RWPE1 (cell line): ENCODE measurements around the gene PTPRN2.

Source experiments
- CTCF ChIA-PET: fragments of 350-600 bp; sonication (Branson Sonifier 250); formaldehyde crosslinking; extraction: SDS; loops from one replicate; lab custom pipeline; 2021; lab: Yijun Ruan, JAX
- POLR2A ChIA-PET: fragments of 400-600 bp; formaldehyde crosslinking; extraction: SDS; loops from one replicate; lab custom pipeline; 2020; ENCODE audit warnings: antibody characterized with exemption; ENCODE audit not compliant: low non-redundant PET; lab: Yijun Ruan, JAX
- DNase-seq: peaks from one replicate; pipeline ENCODE4 v3.0.0; 2012; ENCODE audit warnings: low spot score
- H3K27ac ChIP-seq: fragments of 450-650 bp; 2 replicates; pipeline ENCODE4 v1.5.1; 2017
- CTCF ChIP-seq: fragments of 450-650 bp; conservative IDR thresholded peaks from 2 replicates; pipeline ENCODE4 v1.5.1; 2017; ENCODE audit warnings: low read depth, mild to moderate bottlenecking

Gene PTPRN2

GRCh38 chr7:157817944-157818700, 769.5 kb downstream of the PTPRN2 start:
- no peak for TF ChIP-seq CTCF
- CTCF ChIA-PET, result no interaction called here

DNA sequence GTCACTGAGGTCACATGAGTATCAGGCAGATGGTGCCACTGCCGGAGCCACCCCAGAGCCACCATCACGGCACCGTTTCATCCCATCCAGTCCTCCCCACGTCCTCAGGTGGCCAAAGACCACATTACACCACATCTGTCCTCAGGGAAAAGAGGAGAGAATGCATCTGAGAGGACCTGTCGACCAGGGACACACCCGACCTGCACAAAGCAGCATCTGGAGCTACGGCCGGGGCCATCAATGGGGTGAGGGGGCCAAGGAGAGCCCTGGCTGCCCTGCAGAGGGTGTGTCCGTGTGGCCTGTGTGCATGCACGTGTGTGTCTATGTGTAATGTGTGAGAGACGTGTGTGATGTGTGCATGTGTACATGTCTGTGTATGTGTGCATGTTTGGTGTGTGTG, 770.2 kb downstream of the PTPRN2 start:
- no peak for DNase-seq
- TF ChIP-seq CTCF, result no peak
- no peak overlapping the region for H3K27ac ChIP-seq
- ChIA-PET CTCF (no interaction called here), POLR2A (no interaction called here)

More at GRCh38 chr7:157817944-157818700, 769.5 kb downstream of the PTPRN2 start:
- DNase-seq, result no peak
- POLR2A ChIA-PET, result no interaction called here
- no peak overlapping the region for H3K27ac ChIP-seq

DNA sequence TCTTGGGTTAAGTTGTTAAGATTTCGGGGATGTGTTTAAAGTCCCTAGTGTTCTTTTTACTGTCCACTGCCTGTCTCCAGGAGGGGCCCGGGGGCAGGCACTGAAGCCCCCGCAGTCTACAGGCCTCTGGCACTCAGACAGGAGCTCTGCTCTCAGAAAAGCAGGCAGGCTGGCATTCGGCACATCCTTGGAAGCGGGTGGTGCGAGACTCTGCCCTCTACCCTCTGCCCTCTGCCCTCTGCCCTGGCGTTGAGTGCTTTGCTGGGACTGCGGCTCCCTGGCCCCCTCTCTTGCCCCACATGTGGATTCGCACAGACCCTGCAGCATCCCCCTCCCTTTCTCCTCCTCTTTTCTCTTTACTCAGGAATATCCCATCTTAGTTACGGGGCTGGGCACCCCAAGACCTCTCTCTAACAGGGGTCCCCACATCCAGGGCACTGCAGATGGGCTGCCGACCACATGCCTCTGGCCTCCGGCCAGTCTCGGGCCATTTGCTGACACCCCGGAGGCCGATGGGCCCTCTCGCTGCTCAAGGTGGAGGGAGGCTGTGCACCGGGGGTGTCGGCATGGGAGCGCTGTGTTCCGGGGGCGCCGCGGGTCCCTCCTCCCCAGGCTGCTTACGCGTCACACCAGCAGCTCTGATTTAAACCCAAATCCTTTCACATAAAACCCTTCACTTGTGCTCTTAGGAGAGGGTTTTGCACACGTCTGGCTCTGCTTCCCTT, 770.9 kb downstream of the PTPRN2 start:
- H3K27ac ChIP-seq, result no peak overlapping the region
- no peak for TF ChIP-seq CTCF
- CTCF ChIA-PET, result interaction anchor here (0.6 kb wide), 1 partner anchor 9 kb away, joined by 3 read pairs; no protein-coding TSS in a partner anchor
- POLR2A ChIA-PET, result no interaction called here
- no peak for DNase-seq

DNA sequence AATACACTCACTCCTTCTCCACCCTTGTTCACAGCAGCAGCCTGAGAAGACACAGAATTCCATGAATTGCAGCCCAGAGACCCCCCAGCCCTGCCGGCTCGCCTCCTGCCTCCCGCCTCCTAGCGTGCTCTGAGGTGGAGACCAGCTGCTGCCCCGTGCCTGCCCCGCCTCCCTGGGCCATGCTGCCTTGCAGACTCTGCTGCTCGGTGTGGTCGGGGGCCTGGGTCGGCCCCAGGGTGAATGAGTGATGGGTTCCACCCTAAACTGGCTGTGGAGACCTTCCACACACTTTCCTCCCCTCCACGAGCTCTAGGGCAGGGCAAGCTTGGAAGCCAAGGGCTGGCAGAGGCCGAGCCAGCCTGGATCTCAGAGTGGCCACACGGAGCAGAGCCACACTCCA, 771.5 kb downstream of the PTPRN2 start:
- ChIA-PET POLR2A (no interaction called here), CTCF (interaction anchor here (0.6 kb wide), 1 partner anchor 8 kb away, joined by 3 read pairs; no protein-coding TSS in a partner anchor)
- DNase-seq, result no peak
- TF ChIP-seq CTCF, result no peak
- no peak overlapping the region for H3K27ac ChIP-seq

- ChIA-PET POLR2A (no interaction called here), CTCF (no interaction called here)
- H3K27ac ChIP-seq, result no peak overlapping the region
- DNase-seq, result no peak
- TF ChIP-seq CTCF, result no peak
These were observed 772.0 kb downstream of the PTPRN2 start for GRCh38 chr7:157815706-157816022.

DNA sequence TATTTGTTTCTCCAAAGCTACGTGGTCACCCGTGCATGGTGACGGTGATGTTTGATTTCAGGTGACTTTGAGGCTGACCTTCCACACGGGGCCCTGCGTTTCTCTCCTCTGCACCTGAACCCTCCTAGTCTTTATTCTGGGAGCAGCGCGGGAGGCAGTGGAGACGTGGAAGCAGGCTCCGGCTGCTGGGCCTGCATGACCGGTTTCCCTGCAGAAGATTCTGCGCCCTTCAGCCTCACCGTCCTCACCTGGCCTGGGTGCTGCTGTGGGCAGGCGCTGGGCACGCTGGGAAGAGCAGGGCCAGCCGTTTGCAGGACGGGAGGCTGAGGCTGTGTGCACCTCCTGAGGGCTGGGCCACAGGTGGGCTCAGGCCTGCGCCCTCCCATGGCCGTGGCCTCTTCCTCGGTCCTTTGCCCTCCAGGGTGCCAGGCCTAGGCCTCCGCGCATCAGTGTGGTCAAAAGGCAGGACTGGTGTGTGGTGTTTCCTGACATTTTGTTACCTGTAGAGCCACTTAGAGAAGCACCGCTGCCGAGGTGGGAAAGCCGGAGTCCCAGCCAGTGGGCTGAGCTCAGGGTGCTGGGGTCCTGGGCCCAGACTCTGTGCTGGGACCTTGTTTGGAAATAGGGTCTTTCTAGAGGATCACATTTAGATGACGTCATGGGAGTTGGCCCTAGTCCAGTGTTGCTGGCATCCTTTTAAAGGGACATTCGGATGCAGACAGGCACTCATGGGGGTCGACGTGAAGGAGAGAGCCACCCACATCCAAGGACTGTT, 772.5 kb downstream of the PTPRN2 start:
- CTCF ChIA-PET, result no interaction called here
- POLR2A ChIA-PET, result no interaction called here
- no peak for TF ChIP-seq CTCF
- no peak for DNase-seq
- no peak overlapping the region for H3K27ac ChIP-seq
